Activated CD8-positive, alpha-beta memory T cell treated with anti-CD3 and anti-CD28 coated beads for 48 hours (primary cell): Measurements from ENCODE around the gene RTF2.
"Not testable (repeated sequence)": the region's sequence is repeated elsewhere in the genome, so short reads cannot be mapped to it uniquely, and the experiment has no call there.

ENCODE experiments used
- DNase-seq, 3 experiments: peaks; one replicate each; pipeline ENCODE4 v3.0.0-alpha.2; 2020; ENCODE audit warnings: low read depth in 2 of 3, low spot score in 2 of 3

RTF2 gene

GRCh38 chr20:56537997-56538396, 69.6 kb downstream of the RTF2 start:
- DNase-seq, result no peak

- no peak for DNase-seq
Observed at GRCh38 chr20:56540415-56540814, 72.0 kb downstream of the RTF2 start.

- no peak for DNase-seq
Observed at GRCh38 chr20:56542489-56543030, 74.1 kb downstream of the RTF2 start.

GRCh38 chr20:56551571-56551970, 83.1 kb downstream of the RTF2 start:
- no peak for DNase-seq

GRCh38 chr20:56552911-56553629, 84.6 kb downstream of the RTF2 start:
- DNase-seq, result no peak

- DNase-seq, result no peak
Observed at GRCh38 chr20:56554869-56555268, 86.4 kb downstream of the RTF2 start.

- DNase-seq, result no peak
Observed at GRCh38 chr20:56558968-56559367, 90.5 kb downstream of the RTF2 start.

GRCh38 chr20:56564526-56564925, 96.1 kb downstream of the RTF2 start:
- not testable (repeated sequence) for DNase-seq

GRCh38 chr20:56565511-56565910, 97.1 kb downstream of the RTF2 start:
- DNase-seq, result no peak

GRCh38 chr20:56566621-56567020, 98.2 kb downstream of the RTF2 start:
- no peak for DNase-seq
